CD4-positive, alpha-beta T cell treated with Interleukin-15 for 4 hours (primary cell): Measurements from ENCODE around the gene RMND5B.
A peak's percentile ranks its signal among the peaks of the same experiment; 100 is the strongest.

ENCODE experiments used
- DNase-seq: peaks from one replicate; pipeline ENCODE4 v3.0.0-alpha.2; 2020; ENCODE audit warnings: low spot score

RMND5B gene

DNA sequence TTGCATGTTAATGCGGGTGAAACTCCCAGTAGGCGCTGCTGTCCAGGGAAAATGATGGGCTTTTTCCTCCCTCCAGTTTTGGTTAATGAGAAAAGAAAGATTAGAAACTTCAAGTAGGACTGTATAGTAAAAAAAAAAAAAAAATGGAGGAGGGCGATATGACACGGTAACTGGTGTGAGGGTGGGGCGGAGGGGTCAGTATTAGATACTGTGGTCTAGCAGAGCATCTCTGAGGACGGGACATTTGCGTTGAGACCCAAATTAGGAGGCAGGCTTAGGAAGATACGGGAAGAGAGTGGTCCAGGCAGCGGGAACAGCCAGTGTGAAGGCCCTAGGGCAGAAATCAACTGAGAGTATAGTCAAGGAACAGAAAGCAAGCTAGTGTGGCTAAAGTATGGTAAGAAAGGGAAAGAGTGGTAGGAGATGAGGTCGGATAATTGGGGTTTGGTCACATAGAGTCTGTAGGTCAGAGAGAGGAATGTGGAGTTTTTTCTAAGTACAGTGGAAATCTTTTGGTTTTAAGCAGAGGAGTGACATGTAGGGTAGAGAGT is 707 bp downstream of the RMND5B start:
- DNase-seq = no peak

DNA sequence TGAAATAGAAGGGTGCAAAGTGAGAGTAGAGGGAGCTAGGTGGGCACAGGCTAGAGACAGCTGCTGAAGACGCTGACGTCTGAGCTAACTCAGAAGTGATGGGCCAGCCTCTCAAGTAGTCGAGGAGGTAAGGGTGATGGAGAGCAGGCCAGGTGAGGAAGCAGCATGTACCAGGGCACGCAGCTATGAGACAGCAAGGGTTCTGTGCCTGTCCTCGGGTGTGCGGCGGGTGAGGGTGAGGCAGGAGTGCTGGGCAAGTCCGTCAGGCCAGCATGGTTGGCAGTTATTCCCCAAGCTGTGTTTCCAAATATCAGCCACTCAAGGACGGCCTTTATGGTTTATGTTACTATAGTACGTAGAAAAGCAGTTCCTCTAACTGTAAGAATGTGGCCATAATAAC is 6.2 kb downstream of the RMND5B start:
- no peak for DNase-seq

DNA sequence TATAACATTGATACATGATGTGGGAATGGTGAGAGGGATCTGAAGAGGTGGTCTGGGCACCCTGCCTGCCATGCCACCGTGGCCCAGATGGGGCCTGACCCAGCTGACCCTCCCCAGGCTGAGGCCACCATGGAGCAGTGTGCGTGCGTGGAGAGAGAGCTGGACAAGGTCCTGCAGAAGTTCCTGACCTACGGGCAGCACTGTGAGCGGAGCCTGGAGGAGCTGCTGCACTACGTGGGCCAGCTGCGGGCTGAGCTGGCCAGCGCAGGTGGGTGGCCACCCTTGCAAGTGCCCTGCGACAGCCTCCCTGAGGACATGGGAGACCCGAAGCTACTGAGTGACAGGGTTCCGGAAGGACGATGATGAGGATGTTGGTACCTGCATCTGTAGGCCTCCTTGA is 7.2 kb downstream of the RMND5B start:
- no peak for DNase-seq

DNA sequence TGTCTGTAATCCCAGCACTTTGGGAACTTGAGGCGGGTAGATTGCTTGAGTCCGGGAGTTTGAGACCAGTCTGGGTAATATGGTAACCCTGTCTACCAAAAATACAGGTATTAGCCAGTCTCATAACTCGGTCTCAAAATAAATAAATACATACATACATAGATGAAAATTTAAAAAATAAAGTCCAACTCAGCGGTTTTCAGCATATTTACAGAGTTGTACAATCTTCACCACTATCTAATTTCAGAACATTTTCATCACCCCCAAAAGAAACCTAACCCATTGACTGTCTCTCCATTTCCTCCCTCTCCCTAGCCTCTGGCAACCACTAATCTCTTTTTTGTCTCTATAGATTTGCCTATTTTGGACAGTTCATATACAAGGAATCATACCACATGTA is 10.7 kb downstream of the RMND5B start:
- no peak for DNase-seq

DNA sequence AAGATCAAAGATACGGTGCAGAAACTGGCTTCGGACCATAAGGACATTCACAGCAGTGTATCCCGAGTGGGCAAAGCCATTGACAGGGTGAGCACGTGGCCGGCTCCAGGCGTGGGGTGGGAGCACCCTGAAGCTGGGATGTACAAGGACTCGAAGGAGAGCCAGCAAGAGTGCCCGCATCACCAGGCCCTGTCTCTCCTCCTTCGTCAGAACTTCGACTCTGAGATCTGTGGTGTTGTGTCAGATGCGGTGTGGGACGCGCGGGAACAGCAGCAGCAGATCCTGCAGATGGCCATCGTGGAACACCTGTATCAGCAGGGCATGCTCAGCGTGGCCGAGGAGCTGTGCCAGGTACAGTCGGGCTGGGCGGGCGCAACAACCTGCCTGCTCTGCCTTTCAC is 11.8 kb downstream of the RMND5B start:
- no peak for DNase-seq

DNA sequence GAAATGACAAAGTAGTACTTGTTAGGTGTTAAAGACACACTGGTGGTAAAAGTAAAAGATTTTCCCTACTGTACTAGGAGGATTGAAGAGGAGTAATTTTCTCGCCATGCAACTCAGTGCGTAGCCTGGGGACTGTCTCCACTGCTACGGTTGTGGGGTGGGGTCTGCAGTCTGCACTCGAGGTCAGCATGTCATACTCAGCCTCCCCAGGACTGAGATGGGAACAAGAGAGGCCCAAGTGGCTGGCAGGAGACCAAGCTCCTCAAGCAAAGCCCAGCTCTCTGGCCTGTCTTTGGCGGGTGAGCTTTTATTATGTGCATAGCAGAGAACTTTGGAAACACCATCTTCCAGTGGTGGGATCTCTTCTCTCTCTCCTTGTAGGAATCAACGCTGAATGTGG is 12.4 kb downstream of the RMND5B start:
- DNase-seq = no peak

DNA sequence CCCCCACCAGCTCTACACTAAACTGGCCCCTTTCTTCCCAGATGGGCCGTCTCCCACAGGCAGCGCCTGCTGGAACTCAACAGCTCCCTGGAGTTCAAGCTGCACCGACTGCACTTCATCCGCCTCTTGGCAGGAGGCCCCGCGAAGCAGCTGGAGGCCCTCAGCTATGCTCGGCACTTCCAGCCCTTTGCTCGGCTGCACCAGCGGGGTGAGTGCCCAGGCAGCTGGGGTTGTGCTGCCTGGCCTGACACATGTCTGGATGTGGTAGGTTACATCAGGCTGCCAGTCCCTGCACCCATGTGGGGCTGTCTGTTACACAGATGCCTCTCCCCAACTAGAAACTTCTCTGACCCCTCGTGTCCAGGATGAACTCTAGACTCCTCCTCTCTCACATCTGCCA is 13.1 kb downstream of the RMND5B start:
- DNase-seq = no peak

DNA sequence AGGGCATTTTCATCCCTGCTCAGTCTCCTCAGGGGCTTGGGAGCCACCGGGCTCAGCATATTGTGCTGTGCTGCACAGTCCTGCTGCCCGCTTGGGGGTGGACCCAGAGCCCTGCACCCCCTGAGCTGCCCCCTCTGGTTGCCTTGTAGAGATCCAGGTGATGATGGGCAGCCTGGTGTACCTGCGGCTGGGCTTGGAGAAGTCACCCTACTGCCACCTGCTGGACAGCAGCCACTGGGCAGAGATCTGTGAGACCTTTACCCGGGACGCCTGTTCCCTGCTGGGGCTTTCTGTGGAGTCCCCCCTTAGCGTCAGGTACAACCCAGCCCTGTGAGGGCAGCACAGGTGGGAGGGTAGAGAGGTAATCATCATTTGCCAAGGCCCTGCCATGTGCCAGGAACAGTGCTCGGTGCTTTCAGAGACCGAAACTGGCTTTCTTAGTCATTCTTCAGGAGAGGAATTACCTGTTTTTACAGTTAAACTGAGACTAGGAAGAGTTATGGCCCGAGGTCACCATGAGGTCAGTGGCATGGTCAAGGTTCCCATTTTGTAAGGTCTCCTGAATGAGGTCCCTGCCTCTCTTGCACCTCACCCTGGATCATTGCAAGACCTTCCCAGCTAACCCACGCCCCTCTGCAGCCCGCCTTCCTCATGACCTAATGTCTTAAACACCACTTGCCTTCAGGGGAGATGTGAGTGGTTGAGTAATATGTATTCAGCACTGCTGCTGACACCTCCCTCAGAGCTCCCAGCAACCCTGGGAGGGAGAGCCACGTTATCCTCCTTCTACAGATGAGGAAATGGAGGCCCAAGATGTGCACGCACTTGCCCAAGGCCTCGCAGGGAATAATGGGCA is 15.4 kb downstream of the RMND5B start:
- peak; percentile 76 for DNase-seq

DNA sequence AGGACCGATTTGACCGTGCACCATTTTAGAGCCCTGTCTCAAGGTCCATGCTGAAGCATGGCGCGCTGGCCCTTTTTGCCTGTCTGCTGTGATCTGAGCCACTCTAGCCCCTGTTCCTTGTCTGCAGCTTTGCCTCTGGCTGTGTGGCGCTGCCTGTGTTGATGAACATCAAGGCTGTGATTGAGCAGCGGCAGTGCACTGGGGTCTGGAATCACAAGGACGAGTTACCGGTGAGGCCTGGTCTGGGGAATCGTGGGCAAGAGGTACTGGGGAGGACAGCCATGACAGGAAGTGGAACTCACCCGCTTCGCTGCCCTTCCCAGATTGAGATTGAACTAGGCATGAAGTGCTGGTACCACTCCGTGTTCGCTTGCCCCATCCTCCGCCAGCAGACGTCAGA is 16.6 kb downstream of the RMND5B start:
- no peak for DNase-seq

DNA sequence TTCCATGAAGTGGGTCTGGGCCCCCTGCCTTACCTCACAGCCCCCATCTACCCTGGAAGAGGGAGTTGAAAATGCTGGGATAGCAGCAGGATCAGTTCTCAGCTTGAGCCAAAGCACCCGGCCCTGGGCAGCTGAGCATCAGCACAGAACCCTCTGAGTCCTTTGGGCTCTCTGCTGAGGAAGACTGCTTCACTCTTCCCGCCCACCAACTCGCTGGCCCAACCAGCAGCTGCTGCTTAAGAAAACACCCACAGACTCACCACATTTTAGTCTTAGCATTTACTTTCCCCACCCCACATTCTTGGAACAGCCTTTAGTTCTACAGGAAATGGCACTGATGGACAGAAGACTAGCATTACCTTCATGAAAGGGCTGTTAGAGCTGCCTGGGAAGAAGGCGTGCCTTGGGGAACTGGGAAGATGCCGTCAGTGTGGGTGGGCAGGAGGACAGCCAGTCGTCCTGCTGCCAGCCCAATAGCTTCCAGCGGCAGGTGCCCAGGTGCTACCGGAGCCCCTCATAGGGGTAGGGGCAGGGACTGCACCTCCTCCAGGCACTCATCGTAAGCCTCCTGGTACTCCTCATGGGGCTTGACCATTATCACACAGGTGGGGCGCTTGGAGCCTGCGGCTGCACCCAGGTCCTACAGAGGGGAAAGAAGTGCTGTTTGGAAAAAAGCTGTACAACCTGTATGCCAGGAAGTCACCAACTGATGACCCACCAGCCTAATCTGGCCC is 18.6 kb downstream of the RMND5B start:
- DNase-seq = no peak

DNA sequence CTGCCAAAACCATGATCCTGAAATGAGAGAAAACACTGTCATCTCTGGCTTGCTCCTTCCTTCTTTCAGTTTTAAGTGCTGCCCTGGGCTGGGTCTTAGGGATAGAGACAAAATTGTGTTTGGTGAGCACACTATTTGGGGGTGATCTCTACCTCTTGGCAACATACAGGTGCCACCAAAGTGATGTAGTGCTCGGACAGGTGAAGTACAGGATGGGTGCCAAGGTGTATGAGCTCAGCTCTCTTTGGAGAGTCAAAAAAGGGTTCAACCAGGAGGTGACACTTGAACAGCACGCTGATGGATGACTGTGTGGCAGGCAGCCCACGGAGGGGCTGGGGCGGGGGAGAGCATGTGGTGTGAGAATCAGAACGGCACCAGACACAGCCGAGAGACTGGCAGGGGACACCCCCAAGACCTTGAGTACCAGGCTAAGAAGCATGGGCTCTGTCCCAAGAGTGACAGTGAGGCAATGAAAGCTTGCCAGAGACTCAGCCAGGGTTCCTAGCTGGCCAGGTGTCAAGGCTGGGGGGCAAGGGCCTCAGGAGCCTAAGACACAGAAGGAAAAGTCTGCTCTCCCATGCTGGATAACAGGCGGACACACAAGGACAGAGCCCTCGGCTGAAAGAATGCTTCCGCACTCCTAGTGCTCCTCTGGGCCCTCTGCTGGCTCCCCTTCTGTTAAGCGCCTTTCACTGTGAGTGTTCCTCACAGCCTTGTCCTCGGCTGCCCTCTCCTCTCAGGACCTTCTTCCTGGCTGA is 20.3 kb downstream of the RMND5B start:
- DNase-seq = no peak

DNA sequence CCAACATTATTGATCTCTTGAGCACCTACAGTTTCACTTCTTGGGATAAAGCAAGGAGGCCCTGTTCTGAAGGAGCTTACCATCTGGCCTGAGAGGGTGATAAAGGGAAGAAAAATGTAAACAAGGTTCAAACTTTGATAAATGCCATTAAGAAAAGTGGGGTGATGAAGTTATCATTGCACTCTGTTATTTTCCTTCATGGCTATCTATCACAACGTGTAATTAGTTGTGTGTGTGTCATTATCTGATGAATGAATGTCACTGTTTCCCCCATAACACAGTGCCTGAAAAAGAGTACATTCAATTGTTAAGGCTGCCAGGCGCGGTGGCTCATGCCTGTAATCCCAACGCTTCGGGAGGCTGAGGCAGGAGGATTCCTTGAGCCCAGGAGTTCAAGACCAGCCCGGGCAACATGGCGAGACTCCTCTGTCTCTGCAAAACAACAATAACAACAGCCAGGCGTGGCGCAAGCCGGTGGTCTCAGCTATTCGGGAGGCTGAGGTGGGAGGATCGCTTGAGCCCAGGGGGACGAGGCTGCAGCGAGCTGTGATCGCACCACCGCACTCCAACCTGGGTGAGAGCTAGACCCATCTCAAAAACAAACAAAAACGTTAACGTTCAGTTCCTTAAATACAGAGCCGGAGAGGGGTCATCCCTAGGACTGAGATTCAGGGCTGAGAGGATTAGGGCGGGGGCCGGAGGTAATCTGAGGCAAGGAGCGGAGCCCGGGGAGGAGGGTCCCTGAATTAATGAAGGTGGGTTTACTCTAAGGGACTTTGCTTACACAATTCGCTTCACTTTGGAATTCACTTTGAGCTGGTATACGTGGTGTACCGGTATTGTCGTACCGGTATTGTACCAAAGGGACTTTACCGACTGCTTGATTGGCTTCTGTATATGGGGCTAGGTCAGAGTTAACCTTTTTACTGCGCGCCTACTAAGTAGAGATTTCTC is 22.0 kb downstream of the RMND5B start:
- no peak for DNase-seq

DNA sequence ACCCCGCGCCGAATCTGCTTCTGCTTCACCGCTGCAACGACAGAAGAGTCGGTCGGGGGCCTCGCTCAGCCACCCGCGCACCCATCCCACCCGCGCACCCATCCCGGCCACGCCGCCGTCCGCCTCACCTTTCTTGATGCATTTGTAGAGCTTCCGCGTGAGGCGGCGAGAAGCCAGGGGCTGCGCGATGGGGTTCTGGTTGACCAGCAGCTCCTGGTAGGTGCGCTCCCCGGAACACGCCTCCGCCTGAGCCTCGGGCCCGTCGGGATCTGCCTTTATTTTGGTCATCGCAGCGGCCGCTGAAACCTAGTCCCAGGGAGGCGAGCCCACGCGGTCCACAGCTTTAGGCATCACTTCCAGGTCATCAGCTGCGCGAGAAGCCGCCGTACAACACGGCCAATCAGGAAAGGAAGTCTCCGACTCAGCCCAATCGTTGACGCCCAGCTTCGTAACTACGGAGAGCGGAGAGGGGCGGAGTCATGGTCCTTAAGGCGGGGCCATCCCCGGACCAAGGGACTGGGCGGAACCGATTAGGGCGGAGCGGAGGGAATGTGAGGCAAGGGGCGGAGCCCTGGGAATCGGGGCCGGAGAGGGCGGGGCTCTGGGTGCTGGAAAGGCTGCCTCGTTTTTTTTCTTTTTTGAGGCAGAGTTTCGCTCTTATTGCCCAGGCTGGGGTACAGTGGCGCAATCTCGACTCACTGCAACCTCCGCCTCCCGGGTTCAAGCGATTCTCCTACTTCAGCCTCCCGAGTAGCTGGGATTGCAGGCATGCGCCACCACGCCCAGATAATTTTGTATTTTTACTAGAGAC is 22.9 kb downstream of the RMND5B start, which contains the start of gene NHP2:
Gene NHP2, minus strand, starts transcription at position 356 of the 811 bp plus-strand sequence. Its CDS starts 68 bp downstream, at position 288.
- peak; percentile 98 for DNase-seq

DNA sequence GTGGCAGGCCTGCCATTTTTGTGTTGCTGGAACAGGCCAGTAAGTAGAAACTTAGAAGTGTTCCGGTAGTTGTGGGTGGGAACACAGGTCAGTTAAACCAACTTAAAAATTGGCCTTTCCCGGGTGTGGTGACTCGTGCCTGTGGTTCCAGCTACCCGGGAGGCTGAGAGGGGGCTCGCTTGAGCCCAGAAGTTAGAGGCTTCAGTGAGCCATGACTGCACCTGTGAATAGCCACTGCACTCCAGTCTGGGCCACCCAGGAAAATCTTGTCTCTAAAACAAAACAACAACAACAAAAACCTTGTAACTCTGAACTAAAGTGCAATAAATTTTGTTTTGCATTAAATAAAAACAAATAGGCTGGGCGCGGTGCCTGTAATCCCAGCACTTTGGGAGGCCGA is 24.3 kb downstream of the RMND5B start:
- no peak for DNase-seq

DNA sequence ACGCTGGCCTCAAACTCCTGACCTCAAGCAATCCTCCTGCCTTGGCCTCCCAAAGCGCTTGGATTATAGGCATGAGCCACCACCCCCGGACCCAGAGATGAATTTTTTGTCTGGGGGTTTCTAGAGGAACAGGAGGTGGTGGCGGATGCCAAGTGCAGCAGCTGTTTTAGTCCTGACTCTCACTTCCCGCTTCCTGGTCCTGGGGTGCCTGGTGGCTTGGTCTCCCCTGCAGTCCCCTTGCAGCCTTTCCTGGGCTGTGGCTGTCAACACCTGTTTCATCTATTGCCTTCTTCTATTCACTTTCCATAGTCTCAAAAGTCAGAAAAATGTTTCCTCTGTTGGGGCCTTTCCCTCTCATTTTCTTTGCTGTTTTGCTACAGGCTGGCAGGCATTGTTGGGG is 29.4 kb downstream of the RMND5B start:
- no peak for DNase-seq

DNA sequence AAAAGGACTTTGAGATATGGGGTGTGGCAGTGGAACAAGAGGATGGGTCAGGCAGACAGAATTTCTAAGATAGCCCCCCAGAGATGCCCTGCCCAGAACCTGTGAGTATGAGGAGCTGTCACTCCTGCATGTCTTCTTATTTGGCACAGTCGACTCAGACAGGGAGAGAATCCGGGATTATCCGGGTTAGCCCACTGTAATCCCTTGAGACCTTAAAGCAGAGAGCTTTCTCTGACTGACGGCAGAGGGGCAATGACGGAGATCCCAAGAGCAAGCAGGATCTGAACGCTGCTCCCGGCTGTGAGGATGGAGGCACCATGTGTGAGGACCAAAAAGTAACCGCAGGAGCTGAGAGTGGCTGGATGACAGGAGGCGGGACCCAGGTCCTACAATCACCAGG is 31.7 kb downstream of the RMND5B start:
- DNase-seq = no peak

DNA sequence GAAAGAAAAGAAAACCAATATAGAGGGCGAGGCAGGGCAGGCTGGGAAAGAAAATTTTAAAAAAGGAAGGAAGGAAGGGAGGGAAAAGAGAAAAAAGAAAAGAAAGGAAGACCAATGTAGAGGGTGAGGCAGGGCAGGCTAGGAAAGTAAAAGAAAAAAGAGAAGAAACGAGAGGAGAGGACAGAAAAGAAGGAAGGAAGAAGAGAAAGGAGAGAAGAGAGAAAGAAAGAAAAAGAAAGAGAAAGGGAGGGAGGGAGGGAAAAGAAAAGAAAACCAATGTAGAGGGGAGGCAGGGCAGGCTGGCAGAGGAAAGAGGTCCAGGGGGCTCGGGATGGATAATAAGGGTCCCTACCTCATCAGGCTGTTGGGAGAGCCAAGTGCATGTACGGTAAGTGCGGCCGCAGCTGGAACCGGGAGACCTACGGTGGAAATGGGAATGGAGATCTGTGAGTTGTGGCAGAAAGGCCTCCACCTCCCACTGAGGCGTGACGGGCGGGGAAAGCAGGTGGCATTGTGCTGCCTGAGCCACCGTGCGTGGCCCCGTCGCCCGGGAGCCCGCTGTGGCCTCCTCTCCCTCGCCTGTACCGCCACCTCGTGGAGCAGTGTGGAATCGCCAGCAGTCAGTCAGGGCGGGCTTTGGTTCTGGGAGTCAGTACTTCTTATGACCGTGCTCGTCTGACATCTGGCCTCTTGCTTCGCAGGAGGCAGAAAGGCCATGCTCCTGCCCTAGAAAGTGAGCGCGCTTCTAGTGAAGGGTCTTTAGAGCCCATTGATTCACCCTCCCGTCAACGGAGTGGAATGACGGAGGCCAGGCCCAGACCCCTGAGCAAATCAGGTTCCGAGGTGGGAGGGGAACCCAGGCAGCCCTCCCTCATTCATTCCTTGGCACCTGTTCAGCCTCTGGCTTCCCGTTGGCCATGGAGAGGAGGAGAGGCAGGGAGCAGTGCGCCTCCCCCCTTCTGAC is 33.2 kb downstream of the RMND5B start:
- peak; percentile 92 for DNase-seq

DNA sequence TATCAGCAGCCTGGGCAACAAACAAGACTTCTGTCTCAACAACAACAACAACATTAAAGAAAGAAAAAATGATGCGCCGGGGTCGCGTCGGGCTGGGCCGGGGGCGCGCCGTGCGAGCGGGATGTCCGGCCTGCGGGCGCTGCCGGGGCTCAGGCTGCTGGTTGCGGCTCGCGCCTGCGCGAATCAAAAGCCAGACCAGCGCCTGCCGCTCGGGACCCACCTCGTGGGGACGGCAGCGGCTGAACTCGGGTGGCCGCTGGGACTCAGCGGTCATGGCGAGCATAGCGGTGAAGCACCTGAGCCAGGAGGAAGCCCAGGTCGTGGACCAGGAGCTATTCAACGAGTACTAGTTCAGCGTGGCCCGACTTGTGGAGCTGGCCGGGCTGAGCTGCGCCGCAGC is 34.8 kb downstream of the RMND5B start:
- DNase-seq = no peak

DNA sequence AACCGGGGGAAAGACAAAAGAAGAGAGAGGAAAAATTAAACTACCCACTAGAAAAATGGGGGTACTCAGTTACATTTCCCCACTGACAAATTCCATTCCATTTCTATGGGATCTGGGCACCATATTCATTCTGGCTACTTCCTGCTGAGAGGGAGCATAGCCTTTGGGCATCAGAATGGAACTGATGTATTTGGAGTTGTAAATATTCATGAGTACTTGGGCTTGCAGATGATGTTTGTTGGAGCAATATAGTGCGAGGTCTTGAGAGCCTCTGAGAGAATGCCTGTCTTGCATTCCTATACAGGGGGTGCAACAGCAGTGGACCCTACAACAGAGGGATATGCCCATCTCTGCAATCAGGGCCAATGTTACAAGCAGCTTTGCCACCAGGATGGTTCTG is 39.6 kb downstream of the RMND5B start:
- no peak for DNase-seq
